Osteocyte (in vitro differentiated cells): ENCODE results near the gene MRPS18C. TPM values are rescaled to one million over a fixed set of nuclear protein-coding genes. Genes with fewer than 3 reads are reported as not detected.

Source experiments
- DNase-seq: peaks from one replicate; pipeline ENCODE4 v3.0.0; 2021; ENCODE audit warnings: mixed read lengths; ENCODE audit not compliant: unreplicated experiment; ENCODE audit errors: extremely low spot score
- H3K27ac Mint-ChIP-seq: one replicate; pipeline ENCODE4 v1.8.0; 2021; ENCODE audit warnings: mild to moderate bottlenecking, mixed read lengths; ENCODE audit not compliant: unreplicated experiment
- H3K27me3 Mint-ChIP-seq: one replicate; pipeline ENCODE4 v1.8.0; 2021; ENCODE audit warnings: mixed read lengths; ENCODE audit not compliant: unreplicated experiment
- H3K36me3 Mint-ChIP-seq: one replicate; pipeline ENCODE4 v1.8.0; 2021; ENCODE audit warnings: mixed read lengths; ENCODE audit not compliant: unreplicated experiment
- H3K4me1 Mint-ChIP-seq: one replicate; pipeline ENCODE4 v1.8.0; 2021; ENCODE audit warnings: mixed read lengths; ENCODE audit not compliant: unreplicated experiment
- H3K4me3 Mint-ChIP-seq: one replicate; pipeline ENCODE4 v1.8.0; 2021; ENCODE audit warnings: mild to moderate bottlenecking, moderate library complexity, mixed read lengths; ENCODE audit not compliant: unreplicated experiment
- H3K9me3 Mint-ChIP-seq: one replicate; pipeline ENCODE4 v1.8.0; 2021; ENCODE audit warnings: mixed read lengths; ENCODE audit not compliant: unreplicated experiment
- CTCF ChIP-seq: fragments of 200-600 bp; sonication (generic); IDR thresholded peaks from 2 replicates; pipeline ENCODE4 v1.5.0; 2021; ENCODE audit warnings: antibody characterized with exemption, mild to moderate bottlenecking, moderate library complexity
- total RNA-seq: library from RNA; stranded (reverse); gene quantifications from 2 replicates; pipeline ENCODE4 v1.2.1, GENCODE V29; 2021

The MRPS18C gene
- total RNA-seq, 1 donor from 2014 or later, result 38.9 TPM

- no peak overlapping the region for H3K27ac Mint-ChIP-seq
- no peak for DNase-seq
- H3K27me3 Mint-ChIP-seq, result no peaks in the 10 kb centered on the region
- H3K4me3 Mint-ChIP-seq, result no peak overlapping the region
- H3K4me1 Mint-ChIP-seq, result no peaks in the 10 kb centered on the region
- TF ChIP-seq CTCF, result no peak
- H3K9me3 Mint-ChIP-seq, result no peaks in the 10 kb centered on the region
- H3K36me3 Mint-ChIP-seq, result no peaks in the 10 kb centered on the region
Measured at GRCh38 chr4:83510442-83510841, 54.6 kb downstream of the MRPS18C start.

Other genes with a start within 250 kb of the MRPS18C start
- gene COQ2, start 171.3 kb upstream of the MRPS18C start, total RNA-seq, result 13.1 and 13.5 TPM in 2 replicates
- gene HPSE, start 121.2 kb upstream of the MRPS18C start, total RNA-seq, result 4.9 and 6.1 TPM in 2 replicates
- gene HELQ, start 235 bp upstream of the MRPS18C start, total RNA-seq, result 18.4 and 19.9 TPM in 2 replicates
- gene ABRAXAS1, start 29.0 kb downstream of the MRPS18C start, total RNA-seq, result 18.4 and 19.7 TPM in 2 replicates
- not detected in 2 replicates for gene GPAT3, start 80.0 kb downstream of the MRPS18C start, total RNA-seq